Retina (tissue), 1 donor: ENCODE measurements around the gene HMGN3.

Source experiments
- DNase-seq: peaks from one replicate; pipeline ENCODE4 v3.0.0-alpha.2; 2016

Gene HMGN3

GRCh38 chr6:79184086-79184485 lies 50.4 kb downstream of the HMGN3 start:
- DNase-seq: no peak

GRCh38 chr6:79180052-79180451 lies 54.4 kb downstream of the HMGN3 start:
- DNase-seq: no peak

- no peak for DNase-seq
Measured at GRCh38 chr6:79173378-79173777, 61.1 kb downstream of the HMGN3 start.

- DNase-seq: no peak
Measured at GRCh38 chr6:79170959-79171358, 63.5 kb downstream of the HMGN3 start.

GRCh38 chr6:79170431-79170830 lies 64.1 kb downstream of the HMGN3 start:
- DNase-seq: no peak

- no peak for DNase-seq
Measured at GRCh38 chr6:79168695-79168980, 65.8 kb downstream of the HMGN3 start.

- no peak for DNase-seq
Measured at GRCh38 chr6:79167931-79168694, 66.4 kb downstream of the HMGN3 start.

GRCh38 chr6:79159846-79160245 lies 74.6 kb downstream of the HMGN3 start:
- no peak for DNase-seq

GRCh38 chr6:79158856-79159516 lies 75.5 kb downstream of the HMGN3 start:
- no peak for DNase-seq

- no peak for DNase-seq
Measured at GRCh38 chr6:79157961-79158644, 76.4 kb downstream of the HMGN3 start.

GRCh38 chr6:79152269-79152737 lies 82.2 kb downstream of the HMGN3 start:
- DNase-seq: no peak
